ENCODE data around the gene SMAD3.

Gene SMAD3

DNA sequence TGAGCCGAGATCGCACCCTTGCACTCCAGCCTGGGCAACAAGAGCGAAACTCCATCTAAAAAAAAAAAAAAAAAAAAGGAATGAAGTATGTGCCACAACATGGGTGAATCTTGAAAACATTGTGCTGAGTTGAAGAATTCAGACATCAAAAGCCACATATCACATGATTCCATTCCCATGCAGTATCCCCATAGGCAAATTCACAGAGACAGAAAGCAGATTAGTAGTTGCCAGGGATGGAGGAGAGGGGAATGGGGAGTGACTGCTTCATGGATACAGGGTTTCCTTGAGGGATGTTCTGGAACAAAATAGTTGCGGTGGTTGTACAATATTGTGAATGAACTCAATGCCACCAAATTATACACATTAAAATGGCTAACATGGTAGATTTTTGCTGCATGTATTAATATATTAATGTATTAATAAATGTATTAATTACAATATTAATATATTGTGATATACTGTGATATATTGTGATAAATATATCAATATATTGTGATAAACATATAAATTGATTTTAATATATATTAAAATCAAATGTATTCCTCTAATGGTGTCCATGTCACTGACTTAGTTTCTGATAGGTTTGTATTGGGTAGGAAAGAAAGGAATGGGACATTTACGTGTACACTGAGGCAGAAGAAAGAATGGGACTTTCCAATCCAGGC lies 34.9 kb downstream of the SMAD3 start:
- no peak for DNase-seq

GRCh38 chr15:67100801-67101581 lies 35.6 kb downstream of the SMAD3 start:
- DNase-seq = peak; percentile 21 to 46

- DNase-seq = peak; percentile 43 to 64
These were observed 36.7 kb downstream of the SMAD3 start for GRCh38 chr15:67101911-67102598.

DNA sequence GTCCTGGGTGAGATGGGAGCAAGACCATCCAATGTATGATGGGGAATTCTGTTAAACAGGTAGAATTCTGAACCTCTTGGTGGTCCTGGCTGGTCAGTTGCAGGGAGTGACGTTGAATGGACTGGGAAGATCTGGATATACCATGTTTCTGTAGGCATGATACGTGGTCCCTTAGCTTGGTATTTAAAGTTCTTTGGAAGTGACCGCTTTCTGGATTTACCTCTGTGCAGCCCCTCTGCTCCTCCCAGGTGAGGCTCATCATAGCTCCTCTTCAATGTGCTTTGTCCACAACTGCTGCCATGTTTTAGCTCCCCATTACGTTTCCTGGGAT lies 37.2 kb downstream of the SMAD3 start:
- no peak for DNase-seq

DNA sequence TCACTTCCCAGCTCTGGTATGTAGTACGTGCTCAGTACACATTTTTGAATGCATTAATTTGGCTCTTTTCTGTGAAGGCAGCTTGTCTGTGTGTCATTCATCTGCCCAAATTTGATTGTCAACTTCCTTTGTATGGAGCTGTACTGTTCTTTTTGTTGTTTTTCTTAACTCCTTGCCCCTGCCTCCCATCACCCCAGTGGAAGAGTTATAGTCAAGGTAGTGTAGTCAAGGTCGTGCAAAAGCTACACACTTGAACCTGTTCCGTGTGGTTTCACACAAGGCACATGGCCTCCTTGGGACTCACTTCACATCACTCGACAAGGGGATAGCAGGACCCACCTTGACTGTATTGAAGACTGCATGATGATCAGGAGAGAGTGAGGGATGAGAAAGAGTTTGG lies 37.6 kb downstream of the SMAD3 start:
- no peak for DNase-seq

DNA sequence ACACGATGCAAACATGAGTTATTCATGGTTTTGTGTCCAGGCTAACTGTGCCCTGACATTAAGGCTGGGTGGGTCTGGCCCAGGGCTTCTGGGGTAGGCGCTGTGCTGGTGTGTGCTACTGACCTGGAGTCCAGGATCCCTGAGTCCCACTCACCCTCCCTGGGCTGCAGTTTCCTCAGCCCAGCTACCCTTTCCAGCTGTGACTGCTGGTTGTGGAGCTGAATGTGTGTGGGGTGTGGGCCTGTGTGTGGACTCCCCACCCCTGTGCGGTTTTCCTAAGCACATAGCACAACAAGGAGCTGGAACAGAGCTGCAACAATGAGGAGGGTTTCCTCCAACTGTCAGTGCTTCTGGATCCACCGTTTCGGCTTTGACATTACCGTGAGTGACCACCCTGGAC lies 38.0 kb downstream of the SMAD3 start:
- DNase-seq = no peak

DNA sequence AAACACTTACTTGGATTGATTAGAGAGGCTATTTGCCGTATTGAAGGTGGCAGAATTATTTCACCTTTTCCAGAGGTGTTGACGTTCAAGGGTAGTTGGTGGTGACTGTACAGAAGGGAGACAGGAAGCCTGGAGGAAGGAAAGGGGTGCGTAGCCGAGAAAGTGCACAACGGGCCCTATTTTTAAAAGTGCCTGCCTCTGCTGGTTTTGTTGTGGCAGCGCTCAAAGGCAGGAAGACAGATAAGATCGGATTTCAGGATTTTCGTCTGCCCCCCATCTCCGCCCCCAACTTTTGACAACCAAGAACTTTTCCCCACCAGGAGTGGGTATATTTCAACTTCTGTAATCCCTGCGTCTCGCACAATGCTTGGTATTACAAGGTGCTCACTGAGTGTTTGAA lies 38.5 kb downstream of the SMAD3 start:
- peak in 1 of 2 experiments; percentile 22 for DNase-seq

DNA sequence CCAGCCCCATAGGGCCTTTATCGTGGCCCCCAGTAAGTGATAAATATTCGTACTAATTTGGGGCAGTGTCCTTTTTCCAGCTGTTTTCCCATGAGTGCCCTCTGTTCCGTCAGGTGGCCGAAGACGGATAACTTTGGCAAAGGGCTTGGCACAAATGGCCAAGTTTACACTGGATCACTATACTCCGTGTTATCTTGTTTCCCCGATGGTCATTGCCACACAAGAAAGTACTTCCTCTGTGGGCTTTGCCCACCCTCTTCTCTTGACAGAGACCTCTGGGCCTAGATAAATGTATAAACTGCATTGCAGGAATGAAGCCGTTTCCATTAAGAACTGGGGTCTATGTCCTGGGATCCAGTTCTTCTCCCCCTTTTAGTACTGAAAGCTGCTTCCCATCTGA lies 39.1 kb downstream of the SMAD3 start:
- no peak for DNase-seq

DNA sequence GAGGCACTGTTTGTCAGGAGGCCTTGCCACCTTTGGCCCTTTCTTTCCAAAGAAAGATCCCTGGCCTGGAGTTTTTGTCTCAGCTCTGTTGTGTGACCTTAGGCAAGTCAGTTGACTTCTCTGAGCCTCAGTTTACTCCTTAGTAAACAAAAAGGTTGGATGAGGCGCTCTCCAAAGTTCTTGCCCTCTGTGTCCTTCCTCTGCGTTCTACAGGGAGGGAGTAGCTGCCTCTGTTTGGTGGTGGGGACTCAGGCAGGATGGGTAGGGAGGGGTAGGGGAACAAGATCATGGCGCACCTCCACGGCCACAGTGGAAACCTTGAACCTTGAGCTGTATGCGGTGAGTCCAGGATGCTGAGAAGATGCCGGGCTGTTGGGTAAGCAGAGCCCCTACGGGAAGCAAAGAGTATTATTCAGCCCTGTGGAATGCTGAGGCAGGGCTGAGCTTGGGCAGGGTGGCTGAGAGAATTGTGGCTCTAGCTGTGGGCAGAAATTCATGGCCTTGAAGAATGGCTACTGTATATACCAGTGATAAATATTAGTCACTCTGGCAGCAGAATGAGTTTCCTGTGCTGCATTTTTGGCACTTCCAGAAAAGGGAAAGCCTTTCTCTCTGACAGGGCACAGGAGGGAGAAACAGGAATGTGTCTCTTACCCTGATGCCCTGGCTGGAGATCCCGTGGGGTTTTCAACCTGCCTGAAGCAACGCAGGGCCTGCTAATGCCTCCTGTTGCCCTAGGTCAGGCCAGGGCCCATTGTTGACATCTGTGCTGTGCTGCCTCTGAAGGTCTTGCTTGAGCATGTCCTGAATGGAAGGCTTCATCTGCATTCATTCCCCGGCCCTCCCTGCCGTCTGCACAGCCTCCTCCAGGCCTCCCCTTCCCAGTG lies 39.9 kb downstream of the SMAD3 start:
- no peak for DNase-seq

DNA sequence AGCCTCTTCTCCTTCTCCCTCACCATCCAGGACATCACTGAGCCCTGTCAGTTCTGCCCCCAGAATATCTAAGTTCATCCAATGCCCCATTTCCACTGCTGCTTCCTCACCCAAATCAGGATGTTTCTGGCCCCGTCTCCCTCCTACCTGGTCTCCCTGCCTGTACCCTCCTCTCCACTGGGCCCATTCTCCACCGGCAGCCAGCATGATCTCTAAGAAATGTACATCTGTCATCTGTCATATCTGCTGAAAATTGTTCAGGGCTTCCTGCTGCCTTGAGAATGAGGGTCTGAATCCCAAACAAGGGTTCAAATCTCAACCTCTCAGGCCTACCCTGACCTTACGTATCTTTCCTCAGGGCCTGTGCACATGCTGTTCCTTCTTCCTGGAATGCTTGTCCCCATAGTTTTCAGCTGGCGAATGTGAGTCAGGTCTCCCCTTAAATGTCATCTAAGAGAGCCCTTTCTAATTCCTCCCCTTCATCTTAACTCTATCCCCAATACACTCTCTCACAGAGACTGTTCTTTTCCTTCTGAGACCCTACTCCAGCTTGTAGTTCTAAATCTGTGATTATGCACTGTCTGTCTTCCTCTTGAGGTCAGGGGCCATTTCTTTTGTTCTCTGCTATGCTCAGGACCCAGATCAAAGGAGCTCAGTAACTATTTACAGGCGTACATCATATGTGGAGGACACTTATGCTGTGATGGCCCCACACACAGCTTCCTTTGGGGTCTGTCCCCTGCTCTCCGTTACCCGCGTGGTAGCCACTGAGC lies 40.8 kb downstream of the SMAD3 start:
- no peak for DNase-seq

GRCh38 chr15:67106764-67107013 lies 41.3 kb downstream of the SMAD3 start:
- DNase-seq = no peak

DNA sequence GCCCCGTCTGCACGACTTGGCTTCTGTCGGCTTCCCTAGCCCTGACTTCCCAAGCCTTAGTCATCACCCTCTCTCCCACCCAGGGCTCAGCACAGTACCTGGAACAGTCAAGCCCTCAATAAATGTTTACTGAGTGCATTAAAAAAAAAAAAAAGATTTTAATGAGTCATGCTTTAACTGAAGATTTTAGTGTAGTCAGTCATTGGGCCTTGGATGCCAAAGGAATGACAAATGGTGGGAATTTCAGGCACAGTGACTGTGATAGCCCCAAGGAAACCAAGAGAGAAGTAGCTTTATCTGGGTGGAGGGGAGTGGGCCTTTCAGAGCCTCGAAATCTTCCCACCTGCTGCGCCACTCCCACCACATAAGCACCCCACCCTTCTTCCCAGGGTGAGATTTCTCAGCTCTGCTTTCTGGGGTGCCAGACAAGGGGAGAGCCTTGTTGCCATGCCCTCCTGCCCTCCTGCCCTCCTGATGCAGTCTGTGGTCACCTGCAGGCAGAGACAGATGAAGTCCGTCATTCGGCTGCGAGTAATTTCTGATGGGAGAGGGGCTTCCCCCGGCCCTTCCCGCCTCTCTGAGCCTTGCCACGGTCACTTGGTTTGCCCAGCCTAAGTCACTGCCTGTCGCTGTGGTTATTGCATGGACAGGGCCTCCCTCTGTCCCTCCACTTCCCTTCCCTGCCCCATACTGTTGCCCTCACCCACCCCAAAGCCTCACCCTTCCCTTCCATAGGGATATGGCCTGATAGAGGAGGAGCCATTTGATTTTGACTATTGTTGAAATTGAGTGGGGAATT lies 41.8 kb downstream of the SMAD3 start:
- no peak for DNase-seq

GRCh38 chr15:67108122-67108961 lies 42.9 kb downstream of the SMAD3 start:
- no peak for DNase-seq

GRCh38 chr15:67109141-67110034 lies 44.0 kb downstream of the SMAD3 start:
- DNase-seq = no peak

GRCh38 chr15:67110361-67110781 lies 45.0 kb downstream of the SMAD3 start:
- no peak for DNase-seq

- no peak for DNase-seq
These were observed 45.8 kb downstream of the SMAD3 start for GRCh38 chr15:67110958-67111864.

DNA sequence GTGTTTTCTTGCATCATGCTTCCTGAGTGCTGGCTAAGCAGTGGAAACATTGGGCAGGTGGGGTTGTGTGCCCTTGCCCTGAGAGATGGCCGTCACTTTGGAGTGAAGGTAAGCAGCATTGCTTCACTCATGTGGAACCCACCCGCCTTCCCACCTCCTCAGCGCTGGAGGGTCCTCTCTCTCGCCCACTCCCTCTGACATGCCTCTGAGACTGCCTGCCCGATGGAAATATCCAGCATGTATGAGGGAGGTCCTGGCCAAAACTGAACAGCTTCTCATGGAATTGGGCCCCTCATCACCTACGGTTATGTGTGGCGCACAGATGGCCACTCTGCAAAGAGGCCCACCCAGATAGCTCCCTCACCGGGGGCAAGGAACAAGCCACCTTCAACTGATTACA lies 48.6 kb downstream of the SMAD3 start:
- no peak for DNase-seq

- DNase-seq = no peak
These were observed 49.6 kb downstream of the SMAD3 start for GRCh38 chr15:67114846-67115585.

All from stimulated activated CD4-positive, alpha-beta T cell treated with anti-CD3 and anti-CD28 coated beads, Interleukin-4, amount 100 ng/mL, for 4 hours (primary cell).